HEK293T (cell line): Measurements from ENCODE around the gene PSMD6.

Experiments
- SP1 ChIP-seq: fragments of 450-650 bp; IDR thresholded peaks from 2 replicates; pipeline ENCODE4 v1.6.1; 2017
- ZNF384 ChIP-seq: fragments of 450-650 bp; IDR thresholded peaks from 2 replicates; pipeline ENCODE4 v1.6.1; 2016

DNA sequence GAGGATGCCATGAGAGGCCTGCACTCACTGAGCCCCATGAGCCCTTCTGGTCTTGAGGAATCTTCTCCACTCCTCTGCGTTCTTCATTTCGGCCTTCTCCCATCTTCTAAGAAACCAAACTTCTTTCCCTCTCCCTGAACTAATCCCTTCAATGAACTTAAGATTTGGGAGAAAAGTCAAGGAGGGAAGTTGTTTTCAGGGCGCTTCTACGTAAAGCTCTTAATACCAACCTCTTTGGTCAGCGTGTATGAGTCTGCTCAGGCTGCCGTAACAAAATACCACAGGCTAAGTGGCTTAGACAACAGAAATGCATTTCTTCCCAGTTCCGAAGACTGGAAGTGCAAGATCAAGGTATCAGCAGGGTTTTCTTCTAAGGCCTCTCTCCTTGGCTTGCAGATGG, 13.8 kb upstream of the PSMD6 start:
- TF ChIP-seq SP1 (no peak), ZNF384 (no peak)
